Esophagus squamous epithelium (tissue), 5 donors: ENCODE data around the gene ELOVL7. TPM values are rescaled to one million over a fixed set of nuclear protein-coding genes. Genes with fewer than 3 reads are reported as not detected.

Source experiments
- DNase-seq: peaks from one replicate; lab custom pipeline; 2025; lab: John Stamatoyannopoulos, UW
- H3K27ac ChIP-seq, 4 donors: fragments of 200-600 bp; sonication (generic); one replicate each; pipeline ENCODE4 v1.5.1; 2016 to 2019; ENCODE audit warnings: mild to moderate bottlenecking in 1 of 4
- H3K27me3 ChIP-seq, 4 donors: fragments of 200-600 bp; sonication (generic); 1 replicate in 3 of 4; 2 replicates in 1 of 4; pipeline versions ENCODE4 v1.5.1 to v1.6.0; 2017 to 2021; ENCODE audit warnings: antibody characterized with exemption in 1 of 4
- H3K36me3 ChIP-seq, 3 donors: fragments of 200-600 bp; sonication (generic); one replicate each; pipeline ENCODE4 v1.5.1; 2016 to 2019
- H3K4me1 ChIP-seq, 3 donors: fragments of 200-600 bp; sonication (generic); one replicate each; pipeline ENCODE4 v1.5.1; 2017 to 2019
- H3K4me3 ChIP-seq, 4 donors: fragments of 200-600 bp; sonication (generic); 1 replicate in 3 of 4; 2 replicates in 1 of 4; pipeline ENCODE4 v1.5.1; 2016 to 2019; ENCODE audit warnings: mild to moderate bottlenecking in 2 of 4, moderate library complexity in 1 of 4
- H3K9me3 ChIP-seq, 3 donors: fragments of 200-600 bp; sonication (generic); one replicate each; pipeline ENCODE4 v1.5.1; 2016 to 2019
- CTCF ChIP-seq, 6 experiments: fragments of 450-650 bp in 4 of 6; fragments of 200-600 bp in 2 of 6; sonication (generic) in 2 of 6; IDR thresholded peaks; one replicate each; pipeline ENCODE4 v1.5.1; 2016 to 2019; ENCODE audit warnings: antibody characterized with exemption in 6 of 6, mild to moderate bottlenecking in 4 of 6, moderate library complexity in 4 of 6
- POLR2A ChIP-seq, 4 donors: fragments of 450-650 bp; IDR thresholded peaks; one replicate each; pipeline ENCODE4 v1.6.1; 2017; ENCODE audit warnings: antibody characterized with exemption in 4 of 4, mild to moderate bottlenecking in 4 of 4, moderate library complexity in 3 of 4
- WGBS, 2 donors: methylation state at CpG; one replicate each; pipeline ENCODE4 v1.1.5; 2018; 5-methylcytosine and 5-hydroxymethylcytosine counted together
- intact Hi-C: fragments of 100-400 bp; cut with DNase I; formaldehyde crosslinking; loops from one replicate; pipeline ENCODE4 v1.15.0; 2022
- total RNA-seq, 4 donors: library from RNA; depleted of rRNA; stranded (reverse); fragments of >200 nt; gene quantifications; one replicate each; pipeline ENCODE4 v1.1.0, GENCODE V29; 2016
- donor health status: DM: yes; HTN: yes; CAD: no.

ELOVL7 gene
- total RNA-seq, 4 donors from 2014 or later = 4.0 to 9.8 (median 8.1) TPM

GRCh38 chr5:60776343-60776742, 67.7 kb downstream of the ELOVL7 start:
- intact Hi-C loops = no loop called here
- Histone ChIP-seq H3K4me3 (no peak overlapping the region), H3K4me1 (no peaks in the 10 kb centered on the region), H3K36me3 (no peaks in the 10 kb centered on the region), H3K27ac (no peak overlapping the region), H3K27me3 (no peaks in the 10 kb centered on the region), H3K9me3 (no peaks in the 10 kb centered on the region)
- DNase-seq = no peak
- 60 to 67% methylated on average over 1 of the region's 1 CpG for WGBS, 2 donors
- TF ChIP-seq CTCF (IDR thresholded peaks at IDR 0.05) (no peak), POLR2A (IDR thresholded peaks at IDR 0.05) (no peak)

- H3K9me3 ChIP-seq = no peaks in the 10 kb centered on the region
- H3K4me3 ChIP-seq = no peak overlapping the region
- no peak for DNase-seq
- no peak overlapping the region for H3K27ac ChIP-seq
- no peaks in the 10 kb centered on the region for H3K27me3 ChIP-seq
- no peak for TF ChIP-seq CTCF (IDR thresholded peaks at IDR 0.05)
- TF ChIP-seq POLR2A (IDR thresholded peaks at IDR 0.05) = no peak
- intact Hi-C loops = no loop called here
- H3K36me3 ChIP-seq = no peaks in the 10 kb centered on the region
- no peaks in the 10 kb centered on the region for H3K4me1 ChIP-seq
- WGBS, 2 donors = 58 to 71% methylated on average over 6 of the region's 6 CpGs
Observed at GRCh38 chr5:60765019-60765709, 78.9 kb downstream of the ELOVL7 start.

- no peak for DNase-seq
- 64 to 82% methylated on average over 3 of the region's 3 CpGs for WGBS, 2 donors
- no peaks in the 10 kb centered on the region for H3K4me1 ChIP-seq
Observed at GRCh38 chr5:60763061-60763460, 81.0 kb downstream of the ELOVL7 start.

GRCh38 chr5:60754495-60754894, 89.6 kb downstream of the ELOVL7 start:
- H3K4me3 ChIP-seq = no peak overlapping the region
- TF ChIP-seq CTCF (IDR thresholded peaks at IDR 0.05) (no peak), POLR2A (IDR thresholded peaks at IDR 0.05) (no peak)
- WGBS, 2 donors = 75 to 89% methylated on average over 5 of the region's 5 CpGs
- intact Hi-C loops = no loop called here
- no peaks in the 10 kb centered on the region for H3K9me3 ChIP-seq
- no peak overlapping the region for H3K27ac ChIP-seq
- no peaks in the 10 kb centered on the region for H3K27me3 ChIP-seq
- H3K4me1 ChIP-seq = no peaks in the 10 kb centered on the region
- no peaks in the 10 kb centered on the region for H3K36me3 ChIP-seq
- DNase-seq = no peak

More at GRCh38 chr5:60763061-60763460, 81.0 kb downstream of the ELOVL7 start:
- no peak overlapping the region for H3K4me3 ChIP-seq
- H3K27ac ChIP-seq = no peak overlapping the region
- no peaks in the 10 kb centered on the region for H3K27me3 ChIP-seq
- intact Hi-C loops = no loop called here
- no peaks in the 10 kb centered on the region for H3K36me3 ChIP-seq
- TF ChIP-seq POLR2A (IDR thresholded peaks at IDR 0.05) = no peak
- no peak for TF ChIP-seq CTCF (IDR thresholded peaks at IDR 0.05)
- no peaks in the 10 kb centered on the region for H3K9me3 ChIP-seq

- no peak for TF ChIP-seq CTCF (IDR thresholded peaks at IDR 0.05)
- TF ChIP-seq POLR2A (IDR thresholded peaks at IDR 0.05) = no peak
- Histone ChIP-seq H3K4me1 (no peaks in the 10 kb centered on the region), H3K4me3 (no peak overlapping the region), H3K27me3 (no peaks in the 10 kb centered on the region), H3K36me3 (no peaks in the 10 kb centered on the region), H3K9me3 (peaks cover 0 to 7% (median 0%) of the 10 kb centered on the region in 3 donors), H3K27ac (no peak overlapping the region)
- intact Hi-C loops = no loop called here
- no peak for DNase-seq
- 100% methylated on average over 2 of the region's 6 CpGs for WGBS, 2 donors
Observed at GRCh38 chr5:60744682-60745081, 99.4 kb downstream of the ELOVL7 start.
